Muscle of arm (tissue), 14 donors: ENCODE results near the gene USP37. TPM values are rescaled to one million over a fixed set of nuclear protein-coding genes. Genes with fewer than 3 reads are reported as not detected.
A peak's percentile ranks its signal among the peaks of the same experiment; 100 is the strongest.

Experiments
- DNase-seq: peaks from one replicate; pipeline ENCODE4 v3.0.0-alpha.2; 2013
- long read RNA-seq, 11 donors: transcript quantifications; one replicate each; lab custom pipeline, GENCODE V29; 2026
- polyA plus RNA-seq, 12 donors: library from polyadenylated mRNA; unstranded; fragments of 120-200 nt; gene quantifications; one replicate each; pipeline ENCODE4 v1.2.1, GENCODE V29; 2013; ENCODE audit not compliant: insufficient read length in 12 of 12

USP37 gene
- polyA plus RNA-seq, result 10 to 100 TPM in 10 of 12 donors, 1 to 10 TPM in 1, not detected in 1; 8.6 to 14.2 (median 11.8) TPM
- long read RNA-seq, donor 1, partial matches to known transcripts, result 13 of 13 reads
- long read RNA-seq, donor 1, other reads (novel, unspliced or antisense), result 0 of 13 reads
- long read RNA-seq, donor 2, full-length matches to known transcripts, result 1 of 24 reads
- long read RNA-seq, donor 2, partial matches to known transcripts, result 23 of 24 reads
- long read RNA-seq, donor 2, other reads (novel, unspliced or antisense), result 0 of 24 reads
- long read RNA-seq, donor 3, result 0 reads
- long read RNA-seq, donor 4, result 0 reads
- long read RNA-seq, donor 5, result 0 reads
- long read RNA-seq, donor 6, result 0 reads
- long read RNA-seq, donor 7, result 0 reads
- long read RNA-seq, donor 8, full-length matches to known transcripts, result 1 of 1 reads
- long read RNA-seq, donor 8, partial matches to known transcripts, result 0 of 1 reads
- long read RNA-seq, donor 8, other reads (novel, unspliced or antisense), result 0 of 1 reads
- long read RNA-seq, donor 9, full-length matches to known transcripts, result 2 of 2 reads
- long read RNA-seq, donor 9, partial matches to known transcripts, result 0 of 2 reads
- long read RNA-seq, donor 9, other reads (novel, unspliced or antisense), result 0 of 2 reads
- long read RNA-seq, donor 10, result 0 reads
- long read RNA-seq, donor 11, full-length matches to known transcripts, result 1 of 1 reads
- long read RNA-seq, donor 11, partial matches to known transcripts, result 0 of 1 reads
- long read RNA-seq, donor 11, other reads (novel, unspliced or antisense), result 0 of 1 reads

GRCh38 chr2:218568190-218569037 lies at the start of gene USP37, which contains the start of gene CNOT9:
Gene USP37 (minus strand): TSS chr2:218568351. CDS start chr2:218558653, 9,698 bp downstream.
Gene CNOT9 (plus strand): TSS chr2:218568839. CDS start chr2:218568955, 116 bp downstream.
- peak; percentile 98 for DNase-seq

GRCh38 chr2:218615868-218616315 lies 47.7 kb upstream of the USP37 start:
- DNase-seq, result no peak

- peak; percentile 51 for DNase-seq
Observed at GRCh38 chr2:218607436-218608115, 39.4 kb upstream of the USP37 start, which contains the start of gene PLCD4. Gene PLCD4 (plus strand): TSS chr2:218607899. CDS start chr2:218615740, 7,841 bp downstream.

GRCh38 chr2:218605432-218605831 lies 37.3 kb upstream of the USP37 start:
- peak; percentile 76 for DNase-seq

GRCh38 chr2:218585541-218585940 lies 17.4 kb upstream of the USP37 start:
- no peak for DNase-seq

- DNase-seq, result no peak
Observed at GRCh38 chr2:218583983-218584850, 16.1 kb upstream of the USP37 start.

- no peak for DNase-seq
Observed at GRCh38 chr2:218582076-218582475, 13.9 kb upstream of the USP37 start.

GRCh38 chr2:218578272-218578877 lies 10.2 kb upstream of the USP37 start:
- DNase-seq, result no peak

- DNase-seq, result no peak
Observed at GRCh38 chr2:218577482-218578220, 9.5 kb upstream of the USP37 start.

GRCh38 chr2:218576854-218577253 lies 8.7 kb upstream of the USP37 start:
- DNase-seq, result no peak

GRCh38 chr2:218570850-218571249 lies 2.7 kb upstream of the USP37 start:
- no peak for DNase-seq

- peak; percentile 17 for DNase-seq
Observed at GRCh38 chr2:218569661-218570500, 1.7 kb upstream of the USP37 start.

GRCh38 chr2:218569038-218569431 lies 884 bp upstream of the USP37 start:
- DNase-seq, result peak; percentile 57

GRCh38 chr2:218567797-218568189 lies 358 bp downstream of the USP37 start:
- no peak for DNase-seq

GRCh38 chr2:218566296-218566695 lies 1.9 kb downstream of the USP37 start:
- DNase-seq, result no peak

- DNase-seq, result no peak
Observed at GRCh38 chr2:218564056-218564455, 4.1 kb downstream of the USP37 start.

GRCh38 chr2:218558986-218559385 lies 9.2 kb downstream of the USP37 start:
- DNase-seq, result no peak

- DNase-seq, result no peak
Observed at GRCh38 chr2:218557941-218558340, 10.2 kb downstream of the USP37 start.
